ENCODE results near the gene PRC1.

GRCh38 chr15:91021516-91022074 is 27.3 kb upstream of the PRC1 start:
- no peak for TF ChIP-seq POLR2AphosphoS5 (IDR thresholded peaks at IDR 0.05)
- TF ChIP-seq CTCF (IDR thresholded peaks at IDR 0.05; ENCODE audit: poor library complexity, severe bottlenecking): no peak

All from neural cell (in vitro differentiated cells).